GM15510 (cell line): Measurements from ENCODE around the gene ZNF234.
A peak's percentile ranks its signal among the peaks of the same experiment; 100 is the strongest.

Source experiments
- POLR2A ChIP-seq: IDR thresholded peaks from 3 replicates; pipeline ENCODE4 v1.6.1; 2011; ENCODE audit warnings: borderline replicate concordance; ENCODE audit not compliant: insufficient read length; ENCODE audit errors: extremely low read depth

ZNF234 gene

GRCh38 chr19:44163789-44164188, 22.4 kb downstream of the ZNF234 start:
- no peak for TF ChIP-seq POLR2A

- no peak for TF ChIP-seq POLR2A
Measured at GRCh38 chr19:44164327-44164672, 22.9 kb downstream of the ZNF234 start.

GRCh38 chr19:44164673-44165512, 23.5 kb downstream of the ZNF234 start, which contains the start of gene ZNF226:
Gene ZNF226, plus strand, starts transcription at chr19:44165100. Its CDS starts 4,981 bp downstream, at chr19:44170081.
- peak; percentile 64 for TF ChIP-seq POLR2A

- TF ChIP-seq POLR2A, result no peak
Measured at GRCh38 chr19:44176590-44176989, 35.2 kb downstream of the ZNF234 start.

- no peak for TF ChIP-seq POLR2A
Measured at GRCh38 chr19:44180968-44181367, 39.6 kb downstream of the ZNF234 start.

- no peak for TF ChIP-seq POLR2A
Measured at GRCh38 chr19:44182145-44182544, 40.8 kb downstream of the ZNF234 start.

- no peak for TF ChIP-seq POLR2A
Measured at GRCh38 chr19:44190020-44190419, 48.7 kb downstream of the ZNF234 start.

- TF ChIP-seq POLR2A, result no peak
Measured at GRCh38 chr19:44192127-44192526, 50.8 kb downstream of the ZNF234 start.

- no peak for TF ChIP-seq POLR2A
Measured at GRCh38 chr19:44196772-44197171, 55.4 kb downstream of the ZNF234 start.

GRCh38 chr19:44202470-44202869, 61.1 kb downstream of the ZNF234 start:
- TF ChIP-seq POLR2A, result no peak

GRCh38 chr19:44202974-44203373, 61.6 kb downstream of the ZNF234 start:
- TF ChIP-seq POLR2A, result no peak

GRCh38 chr19:44204772-44205171, 63.4 kb downstream of the ZNF234 start:
- TF ChIP-seq POLR2A, result no peak

- TF ChIP-seq POLR2A, result peak; percentile 40
Measured at GRCh38 chr19:44207126-44207803, 65.9 kb downstream of the ZNF234 start.
